GM19193 (cell line): Measurements from ENCODE around the gene NDUFB5.

Experiments
- POLR2A ChIP-seq: IDR thresholded peaks from 4 replicates; pipeline ENCODE4 v1.6.1; 2011; ENCODE audit not compliant: insufficient read depth, insufficient read length; ENCODE audit errors: extremely low read depth

Gene NDUFB5

GRCh38 chr3:179658606-179659005 is 54.0 kb downstream of the NDUFB5 start:
- TF ChIP-seq POLR2A = no peak

GRCh38 chr3:179660872-179661271 is 56.3 kb downstream of the NDUFB5 start:
- no peak for TF ChIP-seq POLR2A

GRCh38 chr3:179661777-179662176 is 57.2 kb downstream of the NDUFB5 start:
- no peak for TF ChIP-seq POLR2A

- TF ChIP-seq POLR2A = no peak
Measured at GRCh38 chr3:179663093-179663492, 58.5 kb downstream of the NDUFB5 start.

GRCh38 chr3:179666030-179666429 is 61.4 kb downstream of the NDUFB5 start:
- no peak for TF ChIP-seq POLR2A

- no peak for TF ChIP-seq POLR2A
Measured at GRCh38 chr3:179666436-179667035, 61.9 kb downstream of the NDUFB5 start.

GRCh38 chr3:179668429-179668828 is 63.8 kb downstream of the NDUFB5 start:
- no peak for TF ChIP-seq POLR2A

- TF ChIP-seq POLR2A = no peak
Measured at GRCh38 chr3:179670311-179670710, 65.7 kb downstream of the NDUFB5 start.

GRCh38 chr3:179671309-179671708 is 66.7 kb downstream of the NDUFB5 start:
- no peak for TF ChIP-seq POLR2A

GRCh38 chr3:179671747-179672242 is 67.2 kb downstream of the NDUFB5 start:
- no peak for TF ChIP-seq POLR2A

- no peak for TF ChIP-seq POLR2A
Measured at GRCh38 chr3:179672918-179673317, 68.3 kb downstream of the NDUFB5 start.

GRCh38 chr3:179673523-179673922 is 68.9 kb downstream of the NDUFB5 start:
- TF ChIP-seq POLR2A = no peak

GRCh38 chr3:179676081-179676480 is 71.5 kb downstream of the NDUFB5 start:
- TF ChIP-seq POLR2A = no peak
